H9 (cell line): ENCODE results near the gene HUWE1. TPM values are rescaled to one million over a fixed set of nuclear protein-coding genes. Genes with fewer than 3 reads are reported as not detected.

Experiments
- DNase-seq: peaks from one replicate; pipeline ENCODE4 v3.0.0-alpha.2; 2017
- H2AFZ ChIP-seq: one replicate; pipeline ENCODE4 v1.6.1; 2013; ENCODE audit warnings: mild to moderate bottlenecking, low read length, control low read depth, moderate library complexity
- H2AK5ac ChIP-seq: 2 replicates; pipeline ENCODE4 v1.6.1; 2013; ENCODE audit warnings: low read length, control low read depth, mixed read lengths; ENCODE audit not compliant: insufficient read length
- H2BK120ac ChIP-seq: one replicate; pipeline ENCODE4 v1.6.1; 2013; ENCODE audit warnings: low read depth, mild to moderate bottlenecking, low read length, control low read depth, inconsistent platforms; ENCODE audit not compliant: poor library complexity, severe bottlenecking
- H2BK12ac ChIP-seq: 2 replicates; pipeline ENCODE4 v1.6.1; 2013; ENCODE audit warnings: low read length, control low read depth, mixed read lengths, low read depth; ENCODE audit not compliant: insufficient read length
- H2BK15ac ChIP-seq: 2 replicates; pipeline ENCODE4 v1.6.1; 2013; ENCODE audit warnings: low read depth, low read length, control low read depth
- H2BK20ac ChIP-seq: one replicate; pipeline ENCODE4 v1.6.1; 2013; ENCODE audit warnings: low read depth, mild to moderate bottlenecking, low read length, control low read depth, inconsistent platforms; ENCODE audit not compliant: poor library complexity, severe bottlenecking
- H2BK5ac ChIP-seq: 2 replicates; pipeline ENCODE4 v1.6.1; 2013; ENCODE audit warnings: low read length, control low read depth, mixed read lengths; ENCODE audit not compliant: insufficient read length
- H3K14ac ChIP-seq: 2 replicates; pipeline ENCODE4 v1.6.1; 2013; ENCODE audit warnings: low read length, control low read depth; ENCODE audit not compliant: insufficient read depth
- H3K18ac ChIP-seq: 2 replicates; pipeline ENCODE4 v1.6.1; 2013; ENCODE audit warnings: low read depth, mild to moderate bottlenecking, mixed read lengths, low read length, control low read depth; ENCODE audit not compliant: insufficient read length
- H3K23ac ChIP-seq: 2 replicates; pipeline ENCODE4 v1.6.1; 2013; ENCODE audit warnings: low read length, control low read depth, mixed read lengths, low read depth; ENCODE audit not compliant: insufficient read length
- H3K23me2 ChIP-seq: 2 replicates; pipeline ENCODE4 v1.6.1; 2013; ENCODE audit warnings: low read depth, mild to moderate bottlenecking, mixed read lengths, low read length, control low read depth; ENCODE audit not compliant: insufficient read length, poor library complexity, severe bottlenecking
- H3K27ac ChIP-seq: 2 replicates; pipeline ENCODE4 v1.5.1; 2013; ENCODE audit warnings: low read length, control low read depth, mixed read lengths, low read depth; ENCODE audit not compliant: insufficient read length
- H3K27me3 ChIP-seq: 2 replicates; pipeline ENCODE4 v1.6.1; 2013; ENCODE audit warnings: low read length, control low read depth, inconsistent platforms; ENCODE audit not compliant: insufficient read depth
- H3K4ac ChIP-seq: 2 replicates; pipeline ENCODE4 v1.6.1; 2013; ENCODE audit warnings: low read depth, mild to moderate bottlenecking, control low read depth, inconsistent platforms, low read length, moderate library complexity
- H3K4me1 ChIP-seq: 2 replicates; pipeline ENCODE4 v1.6.1; 2013; ENCODE audit warnings: low read length, control low read depth, inconsistent platforms; ENCODE audit not compliant: insufficient read depth
- H3K4me2 ChIP-seq: 2 replicates; pipeline ENCODE4 v1.6.1; 2013; ENCODE audit warnings: low read length, control low read depth, mixed read lengths; ENCODE audit not compliant: insufficient read length, insufficient read depth
- H3K56ac ChIP-seq: 2 replicates; pipeline ENCODE4 v1.6.1; 2013; ENCODE audit warnings: low read depth, mild to moderate bottlenecking, mixed read lengths, low read length, control low read depth; ENCODE audit not compliant: insufficient read length
- H3K79me1 ChIP-seq: 2 replicates; pipeline ENCODE4 v1.6.1; 2013; ENCODE audit warnings: low read depth, mild to moderate bottlenecking, moderate library complexity, low read length, control low read depth, inconsistent platforms; ENCODE audit not compliant: insufficient read depth, poor library complexity, severe bottlenecking
- H3K79me2 ChIP-seq: 2 replicates; pipeline ENCODE4 v1.6.1; 2013; ENCODE audit warnings: low read length, control low read depth, inconsistent platforms; ENCODE audit not compliant: insufficient read depth
- H3K9ac ChIP-seq: 2 replicates; pipeline ENCODE4 v1.6.1; 2013; ENCODE audit warnings: low read length, control low read depth, mixed read lengths; ENCODE audit not compliant: insufficient read length; ENCODE audit errors: extremely low read depth
- H3K9me3 ChIP-seq: one replicate; pipeline ENCODE4 v1.6.1; 2013; ENCODE audit warnings: low read depth, low read length, inconsistent platforms; ENCODE audit not compliant: control insufficient read depth
- H3T11ph ChIP-seq: one replicate; pipeline ENCODE4 v1.6.1; 2013; ENCODE audit warnings: mild to moderate bottlenecking, low read length, control low read depth, inconsistent platforms
- H4K20me1 ChIP-seq: one replicate; pipeline ENCODE4 v1.6.1; 2013; ENCODE audit not compliant: control insufficient read depth, insufficient read length, insufficient read depth
- H4K5ac ChIP-seq: 2 replicates; pipeline ENCODE4 v1.6.1; 2013; ENCODE audit warnings: low read depth, mild to moderate bottlenecking, mixed read lengths, low read length, control low read depth; ENCODE audit not compliant: insufficient read length
- H4K8ac ChIP-seq: replicated peaks from 2 replicates; pipeline ENCODE4 v1.6.1; 2013; ENCODE audit warnings: low read length, control low read depth, mixed read lengths, low read depth; ENCODE audit not compliant: insufficient read length
- H4K91ac ChIP-seq: 2 replicates; pipeline ENCODE4 v1.6.1; 2013; ENCODE audit warnings: low read depth, mild to moderate bottlenecking, moderate library complexity, mixed read lengths, low read length, control low read depth; ENCODE audit not compliant: insufficient read length
- H3K27ac Mint-ChIP-seq, 3 experiments: 2 replicates in 2 of 3; 3 replicates in 1 of 3; pipeline ENCODE4 v1.8.0; 2020 to 2021; ENCODE audit warnings: mixed read lengths in 3 of 3, mild to moderate bottlenecking in 1 of 3, moderate library complexity in 1 of 3
- H3K27me3 Mint-ChIP-seq: 2 replicates; pipeline ENCODE4 v1.8.0; 2021; ENCODE audit warnings: low read depth, mild to moderate bottlenecking, moderate library complexity, mixed read lengths
- H3K36me3 Mint-ChIP-seq, 3 experiments: 2 replicates in 2 of 3; 3 replicates in 1 of 3; pipeline ENCODE4 v1.8.0; 2020 to 2021; ENCODE audit warnings: low read depth in 3 of 3, mixed read lengths in 3 of 3; ENCODE audit not compliant: insufficient read depth in 1 of 3
- H3K4me1 Mint-ChIP-seq, 2 experiments: 2 replicates each; pipeline ENCODE4 v1.8.0; 2020; ENCODE audit warnings: mixed read lengths in 2 of 2
- H3K4me3 Mint-ChIP-seq, 2 experiments: 2 replicates in 1 of 2; 3 replicates in 1 of 2; pipeline ENCODE4 v1.8.0; 2020 to 2021; ENCODE audit warnings: mild to moderate bottlenecking in 2 of 2, mixed read lengths in 2 of 2, moderate library complexity in 1 of 2
- H3K9me3 Mint-ChIP-seq, 2 experiments: 2 replicates in 1 of 2; 3 replicates in 1 of 2; pipeline ENCODE4 v1.8.0; 2020; ENCODE audit warnings: mild to moderate bottlenecking in 2 of 2, mixed read lengths in 2 of 2, moderate library complexity in 1 of 2
- WGBS: extraction: QIAGEN DNeasy Blood & Tissue Kit; methylation state at CpG from one replicate; pipeline ENCODE4 v1.1.7; 2013; ENCODE audit warnings: missing lambda C conversion rate, low lambda C conversion rate, mixed read lengths; ENCODE audit not compliant: insufficient read length; ENCODE audit errors: extremely low coverage; 5-methylcytosine and 5-hydroxymethylcytosine counted together
- total RNA-seq: library from RNA; stranded (reverse); gene quantifications from 2 replicates; pipeline ENCODE4 v1.2.1, GENCODE V29; 2021
- TF ChIP-seq, protein P1 (sequence below): fragments of 200-600 bp; sonication (generic); conservative IDR thresholded peaks from 3 replicates; pipeline ENCODE4 v1.8.0; 2021; ENCODE audit warnings: antibody characterized with exemption, mild to moderate bottlenecking

HUWE1 gene
- total RNA-seq, 1 experiment from 2014 or later = 230 TPM

DNA sequence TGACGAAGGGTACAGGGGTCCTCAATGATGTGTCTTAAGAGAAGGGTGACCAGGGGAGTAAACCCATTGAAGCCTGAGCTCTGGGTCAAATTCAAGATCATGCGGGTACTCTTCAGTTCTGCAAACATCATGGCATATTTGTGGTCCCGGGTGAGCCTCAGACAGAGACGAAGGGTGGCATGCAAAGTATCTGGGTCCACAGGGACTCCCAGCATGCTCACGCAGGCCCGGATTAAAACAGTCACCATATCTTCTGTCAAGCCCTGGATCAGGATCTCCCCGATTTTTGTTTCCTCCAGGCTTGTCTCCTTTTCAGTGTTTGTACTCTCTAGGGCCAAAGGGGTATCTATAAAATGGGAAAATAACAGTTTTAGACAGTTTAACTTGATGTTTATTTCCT, 102.9 kb downstream of the HUWE1 start:
- H4K20me1 ChIP-seq = no peaks in the 10 kb centered on the region
- no peaks in the 10 kb centered on the region for H3K79me1 ChIP-seq
- H3K4me1 Mint-ChIP-seq = no peaks in the 10 kb centered on the region
- H3K4me1 ChIP-seq = no peaks in the 10 kb centered on the region
- H3K14ac ChIP-seq = no peak overlapping the region
- no peak overlapping the region for H3K27ac ChIP-seq
- H3K27ac Mint-ChIP-seq = no peak overlapping the region
- H3K23me2 ChIP-seq = no peaks in the 10 kb centered on the region
- H3K9ac ChIP-seq = no peak overlapping the region
- no peak overlapping the region for H2BK20ac ChIP-seq
- no peak overlapping the region for H3K4ac ChIP-seq
- no peaks in the 10 kb centered on the region for H3K79me2 ChIP-seq
- H4K5ac ChIP-seq = no peak overlapping the region
- H2BK5ac ChIP-seq = no peak overlapping the region
- H3K56ac ChIP-seq = no peak overlapping the region
- no peak overlapping the region for H2BK120ac ChIP-seq
- H2BK15ac ChIP-seq = no peak overlapping the region
- no peak overlapping the region for H2BK12ac ChIP-seq
- WGBS = no CpG with 5 or more reads among the region's 7 CpGs
- TF ChIP-seq, protein P1, sequence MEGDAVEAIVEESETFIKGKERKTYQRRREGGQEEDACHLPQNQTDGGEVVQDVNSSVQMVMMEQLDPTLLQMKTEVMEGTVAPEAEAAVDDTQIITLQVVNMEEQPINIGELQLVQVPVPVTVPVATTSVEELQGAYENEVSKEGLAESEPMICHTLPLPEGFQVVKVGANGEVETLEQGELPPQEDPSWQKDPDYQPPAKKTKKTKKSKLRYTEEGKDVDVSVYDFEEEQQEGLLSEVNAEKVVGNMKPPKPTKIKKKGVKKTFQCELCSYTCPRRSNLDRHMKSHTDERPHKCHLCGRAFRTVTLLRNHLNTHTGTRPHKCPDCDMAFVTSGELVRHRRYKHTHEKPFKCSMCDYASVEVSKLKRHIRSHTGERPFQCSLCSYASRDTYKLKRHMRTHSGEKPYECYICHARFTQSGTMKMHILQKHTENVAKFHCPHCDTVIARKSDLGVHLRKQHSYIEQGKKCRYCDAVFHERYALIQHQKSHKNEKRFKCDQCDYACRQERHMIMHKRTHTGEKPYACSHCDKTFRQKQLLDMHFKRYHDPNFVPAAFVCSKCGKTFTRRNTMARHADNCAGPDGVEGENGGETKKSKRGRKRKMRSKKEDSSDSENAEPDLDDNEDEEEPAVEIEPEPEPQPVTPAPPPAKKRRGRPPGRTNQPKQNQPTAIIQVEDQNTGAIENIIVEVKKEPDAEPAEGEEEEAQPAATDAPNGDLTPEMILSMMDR = no peak
- peaks cover 48% of the 10 kb centered on the region for H3K9me3 ChIP-seq
- no peak overlapping the region for H4K91ac ChIP-seq
- no peaks in the 10 kb centered on the region for H3K27me3 ChIP-seq
- no peak overlapping the region for H2AK5ac ChIP-seq
- no peak for DNase-seq
- no peak overlapping the region for H3T11ph ChIP-seq
- no peak overlapping the region for H3K18ac ChIP-seq
- no peaks in the 10 kb centered on the region for H3K27me3 Mint-ChIP-seq
- H4K8ac ChIP-seq = no peak overlapping the region
- no peak overlapping the region for H3K4me3 Mint-ChIP-seq
- H3K9me3 Mint-ChIP-seq = peaks cover 53 to 60% of the 10 kb centered on the region in 2 experiments
- H3K4me2 ChIP-seq = no peak overlapping the region
- H3K36me3 Mint-ChIP-seq = peaks cover 69 to 89% (median 84%) of the 10 kb centered on the region in 3 experiments
- H2AFZ ChIP-seq = no peak overlapping the region
- H3K23ac ChIP-seq = no peak overlapping the region
